GM12864 (cell line): ENCODE results near the gene MOSMO.
"Not testable (repeated sequence)": the region's sequence is repeated elsewhere in the genome, so short reads cannot be mapped to it uniquely, and the experiment has no call there.

Source experiments
- DNase-seq: peaks from one replicate; pipeline ENCODE4 v3.0.0-alpha.2; 2011; ENCODE audit warnings: low read depth
- H3K4me3 ChIP-seq: 2 replicates; pipeline ENCODE4 v1.5.1; 2011; ENCODE audit warnings: mild to moderate bottlenecking, low read depth, low read length, control low read depth
- TF ChIP-seq, protein P1 (sequence below): IDR thresholded peaks from 2 replicates; pipeline ENCODE4 v1.5.1; 2011; ENCODE audit warnings: low read depth, mild to moderate bottlenecking, moderate library complexity, low read length, control low read depth, inconsistent platforms; ENCODE audit errors: missing control alignments

The MOSMO gene

DNA sequence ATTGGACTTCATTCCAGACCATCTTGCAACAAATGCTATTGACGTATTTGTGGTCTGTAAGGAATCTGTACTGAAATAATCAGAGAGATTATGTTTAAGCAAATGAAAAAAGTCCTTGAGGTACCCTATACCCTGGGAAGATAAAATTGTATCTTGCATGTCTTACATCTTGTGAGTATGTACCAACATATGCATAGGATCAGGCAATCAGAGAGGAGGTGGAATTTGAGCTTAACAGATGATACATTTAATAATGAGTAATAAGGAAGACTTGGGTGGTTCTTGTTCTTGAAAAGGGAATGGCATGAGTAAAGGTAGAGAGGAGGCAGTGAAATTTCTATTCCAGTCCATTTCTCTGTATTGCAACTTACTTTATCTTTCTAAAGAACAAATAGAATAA is 10.6 kb downstream of the MOSMO start:
- no peak overlapping the region for H3K4me3 ChIP-seq
- TF ChIP-seq, protein P1, sequence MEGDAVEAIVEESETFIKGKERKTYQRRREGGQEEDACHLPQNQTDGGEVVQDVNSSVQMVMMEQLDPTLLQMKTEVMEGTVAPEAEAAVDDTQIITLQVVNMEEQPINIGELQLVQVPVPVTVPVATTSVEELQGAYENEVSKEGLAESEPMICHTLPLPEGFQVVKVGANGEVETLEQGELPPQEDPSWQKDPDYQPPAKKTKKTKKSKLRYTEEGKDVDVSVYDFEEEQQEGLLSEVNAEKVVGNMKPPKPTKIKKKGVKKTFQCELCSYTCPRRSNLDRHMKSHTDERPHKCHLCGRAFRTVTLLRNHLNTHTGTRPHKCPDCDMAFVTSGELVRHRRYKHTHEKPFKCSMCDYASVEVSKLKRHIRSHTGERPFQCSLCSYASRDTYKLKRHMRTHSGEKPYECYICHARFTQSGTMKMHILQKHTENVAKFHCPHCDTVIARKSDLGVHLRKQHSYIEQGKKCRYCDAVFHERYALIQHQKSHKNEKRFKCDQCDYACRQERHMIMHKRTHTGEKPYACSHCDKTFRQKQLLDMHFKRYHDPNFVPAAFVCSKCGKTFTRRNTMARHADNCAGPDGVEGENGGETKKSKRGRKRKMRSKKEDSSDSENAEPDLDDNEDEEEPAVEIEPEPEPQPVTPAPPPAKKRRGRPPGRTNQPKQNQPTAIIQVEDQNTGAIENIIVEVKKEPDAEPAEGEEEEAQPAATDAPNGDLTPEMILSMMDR: no peak
- DNase-seq: no peak

DNA sequence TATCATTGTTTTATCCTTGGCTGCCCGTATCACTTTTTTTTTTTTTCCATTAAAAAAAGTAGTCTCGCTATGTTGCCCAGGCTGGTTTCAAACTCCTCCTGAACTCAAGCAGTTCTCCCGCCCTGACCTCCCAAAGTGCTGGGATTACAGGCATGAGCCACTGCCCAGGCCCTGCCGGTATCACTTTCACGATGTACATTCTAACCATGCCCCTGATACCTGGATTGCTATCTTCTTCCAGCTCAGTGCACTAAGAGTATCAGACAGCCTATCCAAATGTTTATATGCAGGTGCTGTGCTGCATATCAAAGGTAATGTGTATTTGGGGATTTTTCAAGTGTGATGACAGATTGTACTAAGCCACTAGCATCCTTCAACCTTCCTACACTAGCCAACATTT is 14.2 kb downstream of the MOSMO start:
- H3K4me3 ChIP-seq: no peak overlapping the region
- TF ChIP-seq, protein P1: no peak
- no peak for DNase-seq

DNA sequence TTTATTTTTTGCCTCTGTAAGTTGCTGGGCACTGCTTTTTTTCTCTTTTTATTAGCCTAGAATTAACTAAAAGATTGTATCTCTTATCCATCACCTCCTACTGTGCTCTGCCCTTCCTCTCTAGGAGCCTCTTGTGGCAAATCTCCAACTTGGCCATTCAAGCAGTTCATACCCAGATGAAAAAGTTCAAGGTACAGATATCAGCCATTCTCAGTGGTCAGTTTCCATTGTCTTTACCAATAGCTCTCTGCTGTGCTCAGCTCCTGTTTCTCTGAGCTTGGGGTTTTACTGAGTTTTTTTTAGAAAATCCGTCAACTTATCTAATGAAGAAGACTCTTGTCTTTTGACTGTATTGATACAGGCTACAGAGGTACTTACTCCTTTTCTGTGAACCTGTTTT is 15.6 kb downstream of the MOSMO start:
- H3K4me3 ChIP-seq: no peak overlapping the region
- no peak for DNase-seq
- TF ChIP-seq, protein P1: no peak

DNA sequence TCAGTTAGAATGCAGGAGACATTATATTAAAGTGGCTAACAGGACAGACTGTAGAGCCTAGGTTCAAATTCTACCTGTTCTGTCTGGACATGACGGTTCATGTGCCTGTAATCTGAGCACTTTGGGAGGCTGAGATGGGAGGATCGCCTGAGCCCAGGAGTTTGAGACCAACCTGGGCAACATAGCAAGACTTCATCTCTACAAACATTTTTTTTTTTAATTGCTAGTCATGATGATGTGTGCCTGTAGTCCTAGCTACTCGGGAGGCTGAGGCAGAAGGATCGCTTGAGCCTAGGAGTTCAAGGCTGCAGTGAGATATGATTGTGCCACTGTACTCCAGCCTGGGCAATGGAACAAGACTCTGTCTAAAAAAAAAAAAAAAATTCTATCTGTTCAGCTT is 16.9 kb downstream of the MOSMO start:
- not testable (repeated sequence) for H3K4me3 ChIP-seq, DNase-seq

DNA sequence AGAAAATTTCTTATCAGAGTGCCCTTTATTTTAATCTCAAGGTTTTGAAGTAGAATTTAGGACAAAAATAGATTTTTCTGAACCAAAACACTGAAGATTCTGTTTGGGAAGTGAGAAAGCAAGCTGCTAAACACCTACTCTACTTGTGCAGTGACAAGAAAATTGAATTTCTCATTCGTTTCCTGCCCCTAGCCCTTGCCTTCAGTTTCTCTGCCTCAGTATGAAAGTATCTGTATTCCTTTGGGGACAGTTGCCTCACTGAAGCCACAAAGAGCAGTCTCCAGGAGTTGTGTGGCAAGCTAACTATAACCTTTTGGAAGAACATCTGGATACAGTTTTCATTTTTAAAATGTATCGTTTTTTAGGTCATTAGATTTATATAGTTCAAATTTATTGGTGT is 19.7 kb downstream of the MOSMO start:
- TF ChIP-seq, protein P1: no peak
- no peak overlapping the region for H3K4me3 ChIP-seq
- DNase-seq: no peak

DNA sequence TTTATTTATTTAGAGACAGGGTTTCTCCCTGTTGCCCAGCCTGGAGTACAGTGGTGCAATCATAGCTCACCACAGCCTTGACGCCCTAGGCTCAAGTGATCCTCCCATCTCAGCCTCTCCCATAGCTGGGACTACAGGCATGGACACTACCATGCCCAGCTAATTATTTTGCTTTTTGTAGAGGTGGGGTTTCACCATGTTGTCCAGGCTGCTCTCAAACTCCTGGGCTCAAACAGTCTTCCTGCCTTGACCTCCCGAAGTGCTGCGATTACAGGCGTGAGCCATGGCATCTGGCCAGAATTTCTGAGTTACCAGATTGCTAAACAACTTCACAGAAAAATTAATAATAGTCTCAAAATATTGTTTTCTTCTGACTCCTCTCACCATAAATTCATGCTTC is 21.7 kb downstream of the MOSMO start:
- TF ChIP-seq, protein P1: no peak
- DNase-seq: no peak
- no peak overlapping the region for H3K4me3 ChIP-seq

DNA sequence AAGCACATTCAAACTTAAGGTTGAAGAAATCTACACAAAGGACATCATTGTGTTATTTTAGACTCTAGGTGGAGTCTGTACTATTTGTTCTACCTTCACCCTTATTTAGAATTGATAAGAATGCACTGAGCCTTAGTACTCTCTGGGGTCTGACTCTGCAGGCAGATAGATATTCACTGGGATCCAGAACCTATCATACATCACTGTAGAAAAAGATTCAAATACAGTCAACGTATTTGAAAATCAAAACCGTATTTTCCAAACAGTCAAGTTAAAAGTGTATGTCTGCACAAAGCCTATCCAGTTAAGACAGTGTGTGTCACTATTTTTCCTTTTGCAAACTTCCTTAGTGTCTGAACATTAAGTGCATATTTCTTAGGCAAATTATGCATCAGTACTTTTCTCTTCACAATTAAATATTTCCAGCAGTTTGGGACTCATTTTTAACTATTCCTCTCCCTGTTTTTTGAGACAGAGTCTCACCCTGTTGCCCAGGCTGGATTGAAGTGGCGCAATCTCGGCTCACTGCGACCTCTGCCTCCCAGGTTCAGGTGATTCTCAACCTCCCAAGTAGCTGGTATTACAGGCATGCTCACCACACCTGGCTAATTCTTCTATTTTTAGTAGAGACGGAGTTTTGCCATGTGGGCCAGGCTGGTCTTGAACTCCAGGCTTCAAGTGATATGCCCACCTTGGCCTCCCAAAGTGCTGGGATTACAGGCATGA is 22.3 kb downstream of the MOSMO start:
- H3K4me3 ChIP-seq: no peak overlapping the region
- TF ChIP-seq, protein P1: no peak

More for the DNA sequence above, 22.3 kb downstream of the MOSMO start:
- DNase-seq: no peak
